Activated gamma-delta T cell treated with anti-CD3 and anti-CD28 coated beads, Interleukin-2, amount 50 U/mL, for 16 hours (primary cell): ENCODE data around the gene SLC5A12.
"Not testable (repeated sequence)": the region's sequence is repeated elsewhere in the genome, so short reads cannot be mapped to it uniquely, and the experiment has no call there.

Source experiments
- DNase-seq: peaks from one replicate; pipeline ENCODE4 v3.0.0-alpha.2; 2020; ENCODE audit warnings: low read depth

SLC5A12 gene

GRCh38 chr11:26651916-26652315 is 69.9 kb downstream of the SLC5A12 start:
- no peak for DNase-seq

DNA sequence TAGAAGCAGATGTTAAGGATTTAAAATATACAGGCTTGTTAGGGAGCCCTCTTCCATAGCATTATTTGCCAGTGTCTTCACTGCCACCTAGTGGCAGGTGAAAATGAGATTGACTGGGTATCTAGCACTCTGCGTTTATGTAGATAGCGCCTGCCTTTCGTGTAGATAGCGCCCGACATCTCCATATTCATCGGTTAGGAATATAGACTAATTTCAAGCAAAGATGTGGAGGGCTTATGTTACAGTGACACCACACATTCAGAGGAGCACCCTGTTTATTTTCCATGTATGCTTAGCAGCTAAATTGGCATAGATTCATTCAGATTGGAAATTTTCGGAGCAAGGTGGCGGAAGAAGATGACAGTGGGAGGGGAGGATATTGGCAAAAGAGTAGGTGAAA is 72.0 kb downstream of the SLC5A12 start:
- DNase-seq = no peak

DNA sequence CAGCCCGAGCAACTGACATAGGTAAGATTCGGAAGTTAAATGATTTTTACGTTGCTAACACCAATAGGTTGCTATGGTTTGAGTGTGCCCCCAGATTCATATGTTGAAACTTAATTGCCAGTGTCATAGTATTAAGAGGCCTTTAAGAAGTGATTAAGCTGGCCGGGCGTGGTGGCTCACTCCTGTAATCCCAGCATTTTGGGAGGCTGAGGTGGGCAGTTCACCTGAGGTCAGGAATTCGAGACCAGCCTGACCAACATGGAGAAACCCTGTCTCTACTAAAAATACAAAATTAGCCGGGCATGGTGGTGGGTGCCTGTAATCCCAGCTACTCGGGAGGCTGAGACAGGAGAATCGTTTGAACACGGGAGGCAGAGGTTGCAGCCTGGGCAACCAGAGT is 78.5 kb downstream of the SLC5A12 start:
- DNase-seq = not testable (repeated sequence)

DNA sequence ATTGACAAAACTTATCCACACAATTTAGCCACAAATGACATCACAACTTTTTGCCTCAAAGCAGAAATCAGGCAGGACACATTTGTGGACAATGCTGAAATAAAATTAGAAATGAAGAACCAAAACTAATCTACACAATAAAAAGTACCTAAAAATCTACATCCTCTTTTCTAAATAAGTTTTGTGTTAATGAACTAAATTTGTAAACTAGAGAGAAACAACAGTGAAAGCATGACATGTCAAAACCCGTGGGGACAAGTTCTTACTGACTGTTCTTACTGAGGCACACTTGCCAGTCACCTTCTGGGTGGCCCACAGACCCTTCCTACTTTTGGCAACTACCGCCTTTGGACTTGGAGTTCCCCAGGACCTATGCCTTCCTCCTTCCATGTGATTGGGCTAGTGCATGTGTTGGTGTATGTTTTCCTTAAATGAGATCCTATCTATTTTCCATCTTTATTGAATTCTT is 89.1 kb downstream of the SLC5A12 start:
- no peak for DNase-seq

- DNase-seq = no peak
Observed at GRCh38 chr11:26626346-26626745, 95.5 kb downstream of the SLC5A12 start.

DNA sequence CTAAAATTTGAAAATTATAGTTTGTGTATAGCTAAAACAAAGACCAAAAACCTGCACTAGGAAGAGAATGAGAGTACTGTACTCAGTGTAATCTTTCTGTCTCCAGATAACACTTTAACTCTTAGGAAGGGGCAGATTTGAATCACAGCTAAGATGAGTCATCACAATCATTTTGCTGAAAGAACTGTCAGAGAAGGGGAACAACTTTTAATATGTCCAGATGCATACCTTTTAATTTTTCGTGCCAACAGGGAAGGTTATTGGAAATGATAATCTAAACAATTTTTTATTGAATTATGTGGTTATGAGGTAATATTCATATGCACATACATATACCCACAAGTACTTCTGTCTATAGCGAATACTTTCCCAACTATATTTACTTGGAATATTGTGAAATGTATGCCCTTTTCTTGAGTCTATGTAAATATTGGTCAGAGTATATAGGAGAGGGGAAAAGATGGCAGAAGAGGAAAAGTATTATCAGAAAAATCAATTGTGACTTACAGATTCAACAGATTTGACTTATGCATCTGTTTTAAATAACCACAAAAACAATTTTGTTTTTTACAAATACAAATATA is 98.7 kb downstream of the SLC5A12 start:
- no peak for DNase-seq

DNA sequence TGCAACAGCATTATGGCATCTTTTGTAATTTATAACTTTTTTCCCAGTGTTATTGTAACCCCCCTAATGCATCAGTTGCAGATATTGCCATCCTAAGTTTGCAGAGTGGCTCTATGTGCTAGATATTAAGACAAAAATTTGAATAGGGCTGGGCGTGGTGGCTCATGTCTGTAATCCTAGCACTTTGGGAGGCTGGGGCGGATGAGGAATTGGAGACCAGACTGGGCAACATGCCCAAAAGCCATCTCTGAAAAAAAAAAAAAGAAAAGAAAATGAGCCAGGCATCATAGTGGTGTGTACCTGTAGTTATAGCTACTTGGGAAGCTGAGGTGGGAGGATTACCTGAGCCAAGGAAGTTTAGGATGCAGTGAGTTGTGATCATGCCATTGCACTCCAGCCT is 99.7 kb downstream of the SLC5A12 start:
- DNase-seq = no peak

DNA sequence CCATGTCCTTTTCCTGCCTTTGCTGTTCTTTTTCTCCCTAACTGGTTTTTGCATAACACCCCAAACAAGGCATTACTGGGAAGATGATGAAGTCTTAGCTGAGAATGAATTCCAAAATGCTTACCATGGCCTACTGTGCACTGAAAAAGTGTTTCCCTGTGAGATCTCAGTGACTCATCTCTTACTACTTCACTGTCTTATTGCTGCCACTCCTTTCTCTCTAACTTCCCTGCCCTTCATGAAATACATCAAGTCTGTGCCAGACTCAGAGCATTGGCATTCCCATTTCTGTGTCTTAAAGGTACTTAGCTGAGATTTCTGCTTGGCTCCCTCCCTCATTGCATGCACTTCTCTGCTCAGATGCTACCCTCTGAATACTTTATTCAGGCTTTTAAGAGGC is 100.7 kb downstream of the SLC5A12 start:
- no peak for DNase-seq

DNA sequence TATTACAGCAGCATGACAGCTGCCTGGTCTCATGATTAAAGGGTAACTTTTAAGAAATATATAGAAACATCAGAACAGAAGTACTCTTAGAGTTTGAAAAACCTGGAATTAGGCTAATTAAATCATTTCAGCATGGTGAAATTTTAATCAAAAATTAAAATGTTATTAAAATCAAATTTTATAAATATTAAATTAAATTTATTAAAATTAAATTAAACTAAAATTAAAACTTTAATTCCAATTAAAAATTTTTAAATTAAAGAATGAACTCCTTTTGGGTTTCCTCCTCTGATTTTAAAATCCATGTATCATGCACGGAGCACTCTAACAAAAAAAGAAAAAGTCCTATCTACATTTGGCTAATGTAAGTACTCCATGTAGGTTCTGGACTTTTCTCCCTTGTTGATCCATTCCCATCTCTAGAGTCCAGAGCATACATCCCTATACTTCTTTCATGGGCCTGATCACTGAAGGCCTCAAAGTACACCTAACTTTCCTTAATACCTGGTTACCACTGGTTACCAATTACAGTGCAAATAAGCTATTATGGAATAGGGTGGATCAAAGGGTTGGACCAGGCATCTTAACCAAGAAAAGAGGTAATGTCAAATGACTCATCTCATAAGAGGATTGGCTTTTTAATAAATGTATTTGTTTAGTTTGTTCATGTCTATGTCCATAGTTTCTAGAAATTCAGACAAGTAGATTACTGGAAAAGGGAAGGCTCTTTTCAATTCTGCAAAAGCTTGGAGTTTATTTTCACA is 101.4 kb downstream of the SLC5A12 start:
- no peak for DNase-seq

DNA sequence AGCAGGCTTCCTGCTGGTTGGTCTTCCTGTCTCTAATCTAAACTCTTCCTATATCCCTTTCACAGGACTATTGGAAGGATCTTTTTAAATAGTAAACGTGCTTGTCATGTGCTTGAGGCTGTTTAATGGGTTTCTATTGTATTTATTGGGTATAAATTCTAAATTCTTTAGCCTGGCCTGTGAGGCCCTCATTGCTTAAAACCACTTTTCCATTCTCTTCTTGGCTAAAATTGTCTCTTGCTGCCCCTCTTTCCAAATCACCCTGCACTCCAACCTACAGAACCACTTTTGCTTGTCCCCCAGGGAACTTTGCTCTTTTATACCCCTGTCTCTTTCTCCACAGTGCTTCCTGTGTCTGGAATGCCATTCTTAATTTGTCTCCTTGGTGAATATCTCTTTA is 103.4 kb downstream of the SLC5A12 start:
- DNase-seq = no peak
